ENCODE data around the gene PLCH1. TPM values are rescaled to one million over a fixed set of nuclear protein-coding genes. Genes with fewer than 3 reads are reported as not detected.
A peak's percentile ranks its signal among the peaks of the same experiment; 100 is the strongest.

PLCH1 gene
- total and polyA plus RNA-seq, 2 of the 13 experiments (the other 11 are each of a cell fraction or from before 2014, with no cell fraction given) = 2.0 to 3.0 TPM

GRCh38 chr3:155670335-155670734 lies 74.5 kb downstream of the PLCH1 start (continued):
- TF ChIP-seq, protein P1, sequence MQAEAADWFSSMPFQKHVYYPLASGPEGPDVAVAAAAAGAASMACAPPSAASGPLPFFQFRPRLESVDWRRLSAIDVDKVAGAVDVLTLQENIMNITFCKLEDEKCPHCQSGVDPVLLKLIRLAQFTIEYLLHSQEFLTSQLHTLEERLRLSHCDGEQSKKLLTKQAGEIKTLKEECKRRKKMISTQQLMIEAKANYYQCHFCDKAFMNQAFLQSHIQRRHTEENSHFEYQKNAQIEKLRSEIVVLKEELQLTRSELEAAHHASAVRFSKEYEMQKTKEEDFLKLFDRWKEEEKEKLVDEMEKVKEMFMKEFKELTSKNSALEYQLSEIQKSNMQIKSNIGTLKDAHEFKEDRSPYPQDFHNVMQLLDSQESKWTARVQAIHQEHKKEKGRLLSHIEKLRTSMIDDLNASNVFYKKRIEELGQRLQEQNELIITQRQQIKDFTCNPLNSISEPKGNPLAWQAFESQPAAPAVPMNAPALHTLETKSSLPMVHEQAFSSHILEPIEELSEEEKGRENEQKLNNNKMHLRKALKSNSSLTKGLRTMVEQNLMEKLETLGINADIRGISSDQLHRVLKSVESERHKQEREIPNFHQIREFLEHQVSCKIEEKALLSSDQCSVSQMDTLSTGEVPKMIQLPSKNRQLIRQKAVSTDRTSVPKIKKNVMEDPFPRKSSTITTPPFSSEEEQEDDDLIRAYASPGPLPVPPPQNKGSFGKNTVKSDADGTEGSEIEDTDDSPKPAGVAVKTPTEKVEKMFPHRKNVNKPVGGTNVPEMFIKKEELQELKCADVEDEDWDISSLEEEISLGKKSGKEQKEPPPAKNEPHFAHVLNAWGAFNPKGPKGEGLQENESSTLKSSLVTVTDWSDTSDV (CRISPR knock-in tag; IDR thresholded peaks at IDR 0.05) = no peak
- no peak for TF ChIP-seq UBTF (CRISPR knock-in tag; IDR thresholded peaks at IDR 0.05)
- peak; percentile 24; the same call in 1 of the 2 replicates for TF ChIP-seq HMG20A (CRISPR knock-in tag; IDR thresholded peaks at IDR 0.05; ENCODE audit: borderline replicate concordance)
- no peak for TF ChIP-seq HNRNPH1 (optimal IDR thresholded peaks at IDR 0.05; ENCODE audit: low read depth, low read length)
- TF ChIP-seq ZBTB1 (CRISPR knock-in tag; IDR thresholded peaks at IDR 0.05; ENCODE audit: borderline replicate concordance) = no peak
- no peak for TF ChIP-seq E2F2 (CRISPR knock-in tag; IDR thresholded peaks at IDR 0.05; ENCODE audit: borderline replicate concordance)
- no peak for TF ChIP-seq ZBTB7B (CRISPR knock-in tag; IDR thresholded peaks at IDR 0.05)
- TF ChIP-seq MIXL1 (CRISPR knock-in tag; IDR thresholded peaks at IDR 0.05) = peak; percentile 72
- no peak for TF ChIP-seq ZNF367 (CRISPR knock-in tag; IDR thresholded peaks at IDR 0.05; ENCODE audit: borderline replicate concordance)
- no peak for TF ChIP-seq ZNF720 (CRISPR knock-in tag; IDR thresholded peaks at IDR 0.05)
- no peak for TF ChIP-seq ZNF430 (CRISPR knock-in tag; IDR thresholded peaks at IDR 0.05)
- TF ChIP-seq SOX13 (IDR thresholded peaks at IDR 0.05) = no peak
- TF ChIP-seq SOX13 (CRISPR knock-in tag; conservative IDR thresholded peaks at IDR 0.05 in 1 of 2, IDR thresholded peaks at IDR 0.05 in 1 of 2) = 0 out of 4 replicates have a peak, but pooled peaks of 1 of the 2 experiments have one; percentile 20
- TF ChIP-seq NCOA2 (CRISPR knock-in tag; IDR thresholded peaks at IDR 0.05) = no peak
- TF ChIP-seq FOXK2 (IDR thresholded peaks at IDR 0.05) = no peak
- no peak for TF ChIP-seq ZNF550 (CRISPR knock-in tag; IDR thresholded peaks at IDR 0.05; ENCODE audit: borderline replicate concordance)
- no peak for TF ChIP-seq HNRNPL (IDR thresholded peaks at IDR 0.05; ENCODE audit: low read depth, low read length)
- 0 out of 4 replicates have a peak, but pooled peaks of 1 of the 2 experiments have one; percentile 6 for TF ChIP-seq EP300 (IDR thresholded peaks at IDR 0.05; ENCODE audit: low read depth in 2 of 2, low read length in 2 of 2)
- TF ChIP-seq EP300 (CRISPR knock-in tag; IDR thresholded peaks at IDR 0.05; ENCODE audit: borderline replicate concordance) = no peak
- TF ChIP-seq ZFYVE20 (CRISPR knock-in tag; IDR thresholded peaks at IDR 0.05; ENCODE audit: borderline replicate concordance, low read depth) = no peak
- TF ChIP-seq TEF (CRISPR knock-in tag; IDR thresholded peaks at IDR 0.05) = no peak
- 0 out of 4 replicates have a peak, but pooled peaks of 1 of the 2 experiments have one; percentile 13 for TF ChIP-seq MAFK (conservative IDR thresholded peaks at IDR 0.05 in 1 of 2, IDR thresholded peaks at IDR 0.05 in 1 of 2; ENCODE audit: low read length in 2 of 2)
- no peak for TF ChIP-seq ZMAT5 (CRISPR knock-in tag; IDR thresholded peaks at IDR 0.05; ENCODE audit: borderline replicate concordance, low read depth)
- peak; percentile 55 for TF ChIP-seq BCL6 (CRISPR knock-in tag; IDR thresholded peaks at IDR 0.05)
- TF ChIP-seq SIN3A (IDR thresholded peaks at IDR 0.05; ENCODE audit: borderline replicate concordance, low read depth, low read length) = no peak

Data from HepG2 (cell line).